H1 (cell line): ENCODE results near the gene BLOC1S4. TPM values are rescaled to one million over a fixed set of nuclear protein-coding genes. Genes with fewer than 3 reads are reported as not detected.
A peak's percentile ranks its signal among the peaks of the same experiment; 100 is the strongest.

Source experiments
- CTCF ChIA-PET: fragments of 300-600 bp; sonication (Branson Sonifier 250); formaldehyde crosslinking; loops from one replicate; lab custom pipeline; 2021; ENCODE audit not compliant: partially characterized antibody; lab: Charles Lee
- POLR2A ChIA-PET: fragments of 300-600 bp; sonication (Branson Sonifier 250); formaldehyde crosslinking; loops from one replicate; lab custom pipeline; 2021; ENCODE audit warnings: inconsistent platforms; ENCODE audit not compliant: partially characterized antibody; lab: Charles Lee
- DNase-seq, 2 experiments: peaks; one replicate each; pipeline versions ENCODE4 v3.0.0 to v3.0.0-alpha.2; 2010 to 2022; ENCODE audit warnings: low spot score in 2 of 2, low read depth in 1 of 2, mixed read lengths in 1 of 2
- FAIRE-seq: peaks from 2 replicates; lab custom pipeline; 2011; peaks lifted over from hg19 to GRCh38; lab: Jason Lieb, UNC
- H2AFZ ChIP-seq: 2 replicates; pipeline ENCODE4 v1.8.1; 2012; ENCODE audit warnings: low read length, inconsistent platforms
- H2AK5ac ChIP-seq: 2 replicates; pipeline ENCODE4 v1.6.1; 2013; ENCODE audit warnings: low read depth, low read length
- H2BK120ac ChIP-seq: replicated peaks from 2 replicates; pipeline ENCODE3; 2013; ENCODE audit warnings: low read depth, low read length, inconsistent platforms
- H2BK12ac ChIP-seq: 2 replicates; pipeline ENCODE4 v1.6.1; 2013; ENCODE audit warnings: low read depth, low read length
- H2BK15ac ChIP-seq: 2 replicates; pipeline ENCODE4 v1.6.1; 2013; ENCODE audit warnings: low read length
- H2BK20ac ChIP-seq: 2 replicates; pipeline ENCODE4 v1.6.1; 2013; ENCODE audit warnings: low read length
- H2BK5ac ChIP-seq: 2 replicates; pipeline ENCODE4 v1.6.1; 2013; ENCODE audit warnings: low read depth, low read length
- H3K14ac ChIP-seq: 2 replicates; pipeline ENCODE4 v1.6.1; 2013; ENCODE audit warnings: inconsistent platforms; ENCODE audit not compliant: insufficient read length
- H3K18ac ChIP-seq: 2 replicates; pipeline ENCODE4 v1.6.1; 2013; ENCODE audit warnings: low read length; ENCODE audit errors: extremely low read depth
- H3K23ac ChIP-seq: 2 replicates; pipeline ENCODE4 v1.6.1; 2013; ENCODE audit warnings: inconsistent platforms; ENCODE audit not compliant: insufficient read length
- H3K23me2 ChIP-seq: 2 replicates; pipeline ENCODE4 v1.6.1; 2013; ENCODE audit warnings: low read depth, low read length
- H3K27ac ChIP-seq: 2 replicates; pipeline ENCODE4 v1.6.1; 2011; ENCODE audit warnings: low read depth, low read length, inconsistent platforms
- H3K27me3 ChIP-seq, 4 experiments: replicated peaks in 1 of 4; 1 replicate in 1 of 4; 2 replicates in 3 of 4; pipeline versions ENCODE4 v1.6.1 to v1.8.1; 2011 to 2013; ENCODE audit warnings: low read length in 3 of 4, mild to moderate bottlenecking in 3 of 4, inconsistent platforms in 2 of 4, mixed read lengths in 2 of 4, moderate library complexity in 1 of 4; ENCODE audit not compliant: control insufficient read depth in 3 of 4, insufficient read depth in 3 of 4; ENCODE audit errors: extremely low read depth in 1 of 4
- H3K36me3 ChIP-seq, 4 experiments: 2 replicates each; pipeline versions ENCODE4 v1.6.1 to v1.8.1; 2011 to 2013; ENCODE audit warnings: mild to moderate bottlenecking in 4 of 4, low read length in 3 of 4, moderate library complexity in 2 of 4, control low read depth in 1 of 4, inconsistent platforms in 1 of 4; ENCODE audit not compliant: insufficient read depth in 4 of 4, control insufficient read depth in 2 of 4
- H3K4ac ChIP-seq: replicated peaks from 2 replicates; pipeline ENCODE3; 2013; ENCODE audit warnings: low read length, low read depth, mixed read lengths, inconsistent platforms; ENCODE audit not compliant: insufficient read length
- H3K4me1 ChIP-seq, 4 experiments: replicated peaks in 1 of 4; 1 replicate in 1 of 4; 2 replicates in 3 of 4; pipeline versions ENCODE4 v1.6.1 to v1.8.1; 2011 to 2013; ENCODE audit warnings: low read length in 3 of 4, inconsistent platforms in 2 of 4, mixed read lengths in 1 of 4; ENCODE audit not compliant: insufficient read depth in 4 of 4, control insufficient read depth in 3 of 4
- H3K4me2 ChIP-seq, 2 experiments: 2 replicates each; pipeline versions ENCODE4 v1.6.1 to v1.8.1; 2011 to 2013; ENCODE audit warnings: low read depth in 2 of 2, low read length in 2 of 2, control low read depth in 1 of 2, inconsistent platforms in 1 of 2, mild to moderate bottlenecking in 1 of 2; ENCODE audit not compliant: insufficient read depth in 1 of 2
- H3K4me3 ChIP-seq, 4 experiments: fragments of 200-600, 300-600 bp in 1 of 4; sonication (generic), shearing (Covaris generic), sonication (Bioruptor Twin) in 1 of 4; 2 replicates each; pipeline versions ENCODE4 v1.5.1 to v1.8.1; 2011 to 2016; ENCODE audit warnings: low read length in 4 of 4, low read depth in 3 of 4, control low read depth in 2 of 4, inconsistent platforms in 2 of 4, mild to moderate bottlenecking in 2 of 4, mixed read lengths in 1 of 4, moderate library complexity in 1 of 4; ENCODE audit not compliant: insufficient read depth in 2 of 4; ENCODE audit errors: extremely low read depth in 1 of 4
- H3K56ac ChIP-seq: replicated peaks from 2 replicates; pipeline ENCODE3; 2013; ENCODE audit warnings: low read depth, mild to moderate bottlenecking, mixed read lengths, low read length, inconsistent platforms; ENCODE audit not compliant: insufficient read length
- H3K79me1 ChIP-seq: 2 replicates; pipeline ENCODE4 v1.6.1; 2013; ENCODE audit warnings: low read depth, low read length, control low read depth
- H3K79me2 ChIP-seq, 2 experiments: 2 replicates each; pipeline versions ENCODE4 v1.6.1 to v1.8.1; 2012 to 2013; ENCODE audit warnings: low read length in 2 of 2, mild to moderate bottlenecking in 2 of 2, inconsistent platforms in 1 of 2; ENCODE audit not compliant: insufficient read depth in 2 of 2, control insufficient read depth in 1 of 2
- H3K9ac ChIP-seq, 4 experiments: replicated peaks in 1 of 4; 1 replicate in 1 of 4; 2 replicates in 3 of 4; pipeline versions ENCODE4 v1.6.1 to v1.8.1; 2011 to 2013; ENCODE audit warnings: low read depth in 3 of 4, low read length in 3 of 4, control low read depth in 2 of 4, mild to moderate bottlenecking in 2 of 4, moderate library complexity in 2 of 4, inconsistent platforms in 1 of 4; ENCODE audit errors: extremely low read depth in 1 of 4
- H3K9me3 ChIP-seq, 2 experiments: 2 replicates each; pipeline versions ENCODE4 v1.6.1 to v1.8.1; 2012 to 2013; ENCODE audit warnings: mild to moderate bottlenecking in 2 of 2, moderate library complexity in 2 of 2, control low read depth in 1 of 2, inconsistent platforms in 1 of 2, low read depth in 1 of 2, low read length in 1 of 2, mixed read lengths in 1 of 2; ENCODE audit not compliant: insufficient read depth in 2 of 2
- H4K20me1 ChIP-seq, 2 experiments: replicated peaks in 1 of 2; 2 replicates each; pipeline versions ENCODE3 to v1.8.1; 2011 to 2013; ENCODE audit warnings: inconsistent platforms in 2 of 2, low read length in 2 of 2, mild to moderate bottlenecking in 1 of 2; ENCODE audit not compliant: insufficient read depth in 2 of 2, control insufficient read depth in 1 of 2
- H4K5ac ChIP-seq: 2 replicates; pipeline ENCODE4 v1.6.1; 2013; ENCODE audit warnings: low read length, low read depth, mixed read lengths, inconsistent platforms; ENCODE audit not compliant: insufficient read length
- H4K8ac ChIP-seq: 2 replicates; pipeline ENCODE4 v1.8.0; 2013; ENCODE audit warnings: mild to moderate bottlenecking, moderate library complexity, low read length, inconsistent platforms; ENCODE audit not compliant: insufficient read depth; ENCODE audit errors: extremely low read depth
- H4K91ac ChIP-seq: replicated peaks from 2 replicates; pipeline ENCODE3; 2013; ENCODE audit warnings: low read length, mixed read lengths, inconsistent platforms; ENCODE audit not compliant: insufficient read length
- BACH1 ChIP-seq: IDR thresholded peaks from 2 replicates; pipeline ENCODE4 v1.6.1; 2012; ENCODE audit warnings: low read length, improper control_type of control experiment
- BRCA1 ChIP-seq: IDR thresholded peaks from 2 replicates; pipeline ENCODE4 v1.6.1; 2012; ENCODE audit warnings: low read depth, low read length, improper control_type of control experiment
- CBX8 ChIP-seq: fragments of 300-800, 300-1000 bp; sonication (generic); IDR thresholded peaks from 2 replicates; pipeline ENCODE4 v1.7.1; 2016; ENCODE audit warnings: low read depth, low read length, borderline replicate concordance
- CEBPB ChIP-seq: IDR thresholded peaks from 2 replicates; pipeline ENCODE4 v1.6.1; 2012; ENCODE audit warnings: low read depth, low read length
- JUN ChIP-seq: IDR thresholded peaks from 2 replicates; pipeline ENCODE4 v1.6.1; 2011; ENCODE audit warnings: low read depth, mild to moderate bottlenecking, improper control_type of control experiment, low read length
- POU5F1 ChIP-seq: IDR thresholded peaks from 2 replicates; pipeline ENCODE4 v1.6.1; 2011; ENCODE audit warnings: low read depth, mild to moderate bottlenecking, low read length, moderate library complexity
- RNF2 ChIP-seq: fragments of 200-900, 300-1000 bp; sonication (generic); IDR thresholded peaks from 2 replicates; pipeline ENCODE4 v1.7.1; 2016; ENCODE audit warnings: borderline replicate concordance, low read depth, mild to moderate bottlenecking, antibody characterized with exemption, low read length; ENCODE audit not compliant: poor library complexity, severe bottlenecking; ENCODE audit errors: missing control alignments
- WGBS, 2 experiments: shearing (Covaris generic) in 1 of 2; methylation state at CpG; one replicate each; pipeline versions ENCODE4 v1.1.6 to v1.1.7; 2013 to 2015; ENCODE audit warnings: low lambda C conversion rate in 2 of 2, mixed read lengths in 2 of 2, inconsistent platforms in 1 of 2, low coverage in 1 of 2, missing lambda C conversion rate in 1 of 2; ENCODE audit not compliant: insufficient replicate concordance in 2 of 2, insufficient coverage in 1 of 2, insufficient read length in 1 of 2; ENCODE audit errors: extremely low coverage in 1 of 2, missing lambda C conversion rate in 1 of 2; 5-methylcytosine and 5-hydroxymethylcytosine counted together
- polyA plus RNA-seq, 7 experiments: library from polyadenylated mRNA; depleted of rRNA in 3 of 7; stranded (reverse) in 5 of 7; unstranded in 2 of 7; fragments of >200 nt in 5 of 7; fragments of 200-250 nt in 2 of 7; gene quantifications; 1 replicate in 5 of 7; 2 replicates in 1 of 7; 4 replicates in 1 of 7; pipeline versions ENCODE4 v1.2.1 to v1.2.3, GENCODE V29; 2011 to 2013; ENCODE audit warnings: missing spikeins in 2 of 7, mixed read lengths in 2 of 7
- total RNA-seq: library from RNA; stranded (reverse); fragmentation: NEBNext Ultra II Directional; extraction: Animal tissue kit (Norgen Biotek cat#: 25700); gene quantifications from 2 replicates; pipeline ENCODE4 v1.2.1, GENCODE V29; 2021
- TF ChIP-seq, protein P1 (sequence below): IDR thresholded peaks from 2 replicates; pipeline ENCODE4 v1.6.1; 2012; ENCODE audit warnings: low read length, inconsistent platforms
- TF ChIP-seq, protein P2 (sequence below): IDR thresholded peaks from 2 replicates; pipeline ENCODE4 v1.6.1; 2011; ENCODE audit warnings: low read depth, mild to moderate bottlenecking, low read length; ENCODE audit not compliant: insufficient read depth

The BLOC1S4 gene
- total and polyA plus RNA-seq, 2 of the 8 experiments (the other 6 are each of a cell fraction or from before 2014, with no cell fraction given) = 19.1 to 27.8 TPM

DNA sequence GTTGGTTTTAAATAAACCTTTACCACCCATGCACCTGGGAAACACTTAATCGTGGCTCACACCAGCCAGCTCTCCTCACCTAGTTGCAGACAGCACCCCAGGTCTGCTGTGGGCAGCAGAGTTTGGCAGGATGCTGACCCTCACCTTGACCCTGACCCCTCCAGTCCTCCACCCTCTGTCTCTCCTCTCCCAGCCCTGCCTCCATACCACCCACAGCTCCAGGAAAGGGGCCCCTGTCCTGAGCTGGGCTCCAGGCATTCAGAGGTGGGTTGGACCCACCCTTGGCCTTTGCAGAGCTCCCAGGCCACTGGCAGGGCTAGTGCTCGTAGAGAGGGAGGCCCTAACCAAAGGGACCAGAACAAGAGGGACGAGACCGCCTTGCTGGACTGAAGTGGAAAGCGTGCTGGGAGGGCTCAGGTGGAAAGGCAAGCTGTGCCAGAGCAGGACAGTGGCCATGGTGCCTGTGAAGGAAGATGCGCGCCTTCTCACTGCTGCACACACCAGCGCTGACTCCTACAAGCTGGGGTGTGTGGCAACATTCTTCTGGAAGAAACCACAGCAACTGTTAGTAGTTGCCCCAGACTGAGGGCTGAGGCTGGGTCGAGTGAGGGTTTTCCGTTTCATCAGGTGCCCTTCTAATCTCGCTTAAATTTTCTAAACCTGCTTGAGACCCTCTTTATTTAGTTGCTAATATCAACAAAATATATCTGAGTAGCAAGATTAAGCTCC is 32.9 kb upstream of the BLOC1S4 start:
- Histone ChIP-seq H3K18ac (no peak overlapping the region), H3K23ac (no peak overlapping the region), H2BK20ac (no peak overlapping the region), H2BK5ac (no peak overlapping the region), H2BK15ac (no peak overlapping the region), H2BK12ac (peak overlapping the region; percentile 68; the same call in 1 of the 2 replicates), H4K20me1 (peaks cover 6 to 11% of the 10 kb centered on the region in 2 experiments), H3K4me2 (no peak overlapping the region), H4K91ac (no peak overlapping the region), H2AFZ (no peak overlapping the region), H3K9me3 (peaks cover 0 to 4% of the 10 kb centered on the region in 2 experiments; a peak in 2 of 4 replicates), H3K14ac (no peak overlapping the region), H3K4ac (no peak overlapping the region), H3K56ac (no peak overlapping the region), H3K23me2 (no peaks in the 10 kb centered on the region), H4K5ac (no peak overlapping the region), H3K79me2 (peaks cover 0 to 3% of the 10 kb centered on the region in 2 experiments; a peak in 1 of 4 replicates), H2BK120ac (no peak overlapping the region), H2AK5ac (no peak overlapping the region; the same call in 1 of the 2 replicates), H3K9ac (no peak overlapping the region), H3K79me1 (peaks cover 2% of the 10 kb centered on the region; the same call in 1 of the 2 replicates), H3K27ac (no peak overlapping the region), H3K4me1 (peaks cover 0 to 2% (median 0%) of the 10 kb centered on the region in 4 experiments; a peak in 1 of 7 replicates), H3K27me3 (0 out of 7 replicates have a peak, but pooled peaks cover 0 to 2% (median 0%) of the 10 kb centered on the region in 4 experiments), H3K36me3 (no peaks in the 10 kb centered on the region; a peak in 1 of 8 replicates), H3K4me3 (no peak overlapping the region), H4K8ac (0 out of 2 replicates have a peak overlapping the region, but pooled peaks have one; percentile 35)
- WGBS, 2 experiments = 83% methylated on average over 11 of the region's 11 CpGs; no CpG with 5 or more reads in 1 of the 2 experiments
- DNase-seq = no peak
- CTCF ChIA-PET = interaction anchor here (0.6 to 2.7 kb wide), 12 partner anchors 8 to 174 kb away, joined by 3 to 19 read pairs (median 4); partner anchors contain the start of genes BLOC1S4 and S100P
- no peak for FAIRE-seq
- POLR2A ChIA-PET = interaction anchor here (0.6 to 3.2 kb wide), 4 partner anchors 9 to 226 kb away, joined by 3 to 20 read pairs (median 4); partner anchors contain the start of gene TBC1D14
- no peak for TF ChIP-seq JUN
- TF ChIP-seq BRCA1 = no peak
- no peak for TF ChIP-seq CEBPB
- TF ChIP-seq, protein P1, sequence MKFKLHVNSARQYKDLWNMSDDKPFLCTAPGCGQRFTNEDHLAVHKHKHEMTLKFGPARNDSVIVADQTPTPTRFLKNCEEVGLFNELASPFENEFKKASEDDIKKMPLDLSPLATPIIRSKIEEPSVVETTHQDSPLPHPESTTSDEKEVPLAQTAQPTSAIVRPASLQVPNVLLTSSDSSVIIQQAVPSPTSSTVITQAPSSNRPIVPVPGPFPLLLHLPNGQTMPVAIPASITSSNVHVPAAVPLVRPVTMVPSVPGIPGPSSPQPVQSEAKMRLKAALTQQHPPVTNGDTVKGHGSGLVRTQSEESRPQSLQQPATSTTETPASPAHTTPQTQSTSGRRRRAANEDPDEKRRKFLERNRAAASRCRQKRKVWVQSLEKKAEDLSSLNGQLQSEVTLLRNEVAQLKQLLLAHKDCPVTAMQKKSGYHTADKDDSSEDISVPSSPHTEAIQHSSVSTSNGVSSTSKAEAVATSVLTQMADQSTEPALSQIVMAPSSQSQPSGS = no peak
- TF ChIP-seq BACH1 = no peak
- no peak for TF ChIP-seq POU5F1
- TF ChIP-seq RNF2 = no peak
- TF ChIP-seq, protein P2, sequence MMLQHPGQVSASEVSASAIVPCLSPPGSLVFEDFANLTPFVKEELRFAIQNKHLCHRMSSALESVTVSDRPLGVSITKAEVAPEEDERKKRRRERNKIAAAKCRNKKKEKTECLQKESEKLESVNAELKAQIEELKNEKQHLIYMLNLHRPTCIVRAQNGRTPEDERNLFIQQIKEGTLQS = no peak
- no peak for TF ChIP-seq CBX8
